GM12801 (cell line): ENCODE results near the gene HSD3B1.

Experiments
- TF ChIP-seq, protein P1 (sequence below): IDR thresholded peaks from one replicate; pipeline ENCODE4 v1.5.1; 2011; ENCODE audit warnings: control low read depth; ENCODE audit not compliant: insufficient read length; ENCODE audit errors: extremely low read depth

HSD3B1 gene

DNA sequence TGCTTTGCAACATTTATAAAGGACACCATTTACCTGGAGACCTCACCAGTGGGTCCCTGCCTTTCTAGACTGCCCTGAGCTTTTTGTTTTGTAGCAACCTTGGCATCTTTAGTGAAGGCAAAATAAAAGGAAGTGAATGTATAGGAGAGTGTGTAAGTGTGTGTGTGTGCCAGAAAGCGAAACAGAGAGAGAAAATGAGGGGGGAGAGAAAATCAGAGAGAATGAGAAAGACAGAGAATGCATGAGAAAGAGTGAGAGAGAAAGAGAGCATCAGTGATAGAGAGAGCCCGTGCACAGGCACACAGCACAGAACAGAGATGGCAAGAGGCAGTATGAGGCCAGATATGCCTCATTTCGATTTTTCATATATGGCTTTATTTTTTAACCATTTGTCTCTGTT is 57.5 kb downstream of the HSD3B1 start:
- TF ChIP-seq, protein P1, sequence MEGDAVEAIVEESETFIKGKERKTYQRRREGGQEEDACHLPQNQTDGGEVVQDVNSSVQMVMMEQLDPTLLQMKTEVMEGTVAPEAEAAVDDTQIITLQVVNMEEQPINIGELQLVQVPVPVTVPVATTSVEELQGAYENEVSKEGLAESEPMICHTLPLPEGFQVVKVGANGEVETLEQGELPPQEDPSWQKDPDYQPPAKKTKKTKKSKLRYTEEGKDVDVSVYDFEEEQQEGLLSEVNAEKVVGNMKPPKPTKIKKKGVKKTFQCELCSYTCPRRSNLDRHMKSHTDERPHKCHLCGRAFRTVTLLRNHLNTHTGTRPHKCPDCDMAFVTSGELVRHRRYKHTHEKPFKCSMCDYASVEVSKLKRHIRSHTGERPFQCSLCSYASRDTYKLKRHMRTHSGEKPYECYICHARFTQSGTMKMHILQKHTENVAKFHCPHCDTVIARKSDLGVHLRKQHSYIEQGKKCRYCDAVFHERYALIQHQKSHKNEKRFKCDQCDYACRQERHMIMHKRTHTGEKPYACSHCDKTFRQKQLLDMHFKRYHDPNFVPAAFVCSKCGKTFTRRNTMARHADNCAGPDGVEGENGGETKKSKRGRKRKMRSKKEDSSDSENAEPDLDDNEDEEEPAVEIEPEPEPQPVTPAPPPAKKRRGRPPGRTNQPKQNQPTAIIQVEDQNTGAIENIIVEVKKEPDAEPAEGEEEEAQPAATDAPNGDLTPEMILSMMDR = no peak
